GM19035 (cell line): Measurements from ENCODE around the gene FAM114A1.

Experiments
- ATAC-seq: cut with Tn5 transposase; IDR thresholded peaks from one replicate; pipeline ENCODE4 v1.9.1; 2021; ENCODE audit not compliant: unreplicated experiment

Gene FAM114A1

GRCh38 chr4:38867478-38868058 is at the start of gene FAM114A1:
TSS of gene FAM114A1 (plus strand) at chr4:38867806. CDS start at chr4:38878079, 10,273 bp downstream.
- peak; percentile 93 for ATAC-seq

- no peak for ATAC-seq
These were observed 49.1 kb upstream of the FAM114A1 start for GRCh38 chr4:38818441-38818976.

GRCh38 chr4:38819569-38819968 is 48.0 kb upstream of the FAM114A1 start:
- no peak for ATAC-seq

GRCh38 chr4:38820329-38821061 is 47.1 kb upstream of the FAM114A1 start:
- ATAC-seq = peak; percentile 49

GRCh38 chr4:38821739-38822138 is 45.9 kb upstream of the FAM114A1 start:
- ATAC-seq = no peak

- no peak for ATAC-seq
These were observed 44.8 kb upstream of the FAM114A1 start for GRCh38 chr4:38822748-38823303.

GRCh38 chr4:38823766-38824165 is 43.8 kb upstream of the FAM114A1 start:
- no peak for ATAC-seq

GRCh38 chr4:38829237-38829636 is 38.4 kb upstream of the FAM114A1 start:
- no peak for ATAC-seq

- no peak for ATAC-seq
These were observed 36.0 kb upstream of the FAM114A1 start for GRCh38 chr4:38831653-38832052.

- ATAC-seq = no peak
These were observed 35.4 kb upstream of the FAM114A1 start for GRCh38 chr4:38832206-38832605.

GRCh38 chr4:38832624-38833528 is 34.7 kb upstream of the FAM114A1 start:
- no peak for ATAC-seq

GRCh38 chr4:38834570-38834969 is 33.0 kb upstream of the FAM114A1 start:
- no peak for ATAC-seq

GRCh38 chr4:38837334-38837733 is 30.3 kb upstream of the FAM114A1 start:
- ATAC-seq = no peak

GRCh38 chr4:38837849-38838248 is 29.8 kb upstream of the FAM114A1 start:
- ATAC-seq = no peak

- no peak for ATAC-seq
These were observed 24.6 kb upstream of the FAM114A1 start for GRCh38 chr4:38842994-38843393.

GRCh38 chr4:38846015-38846414 is 21.6 kb upstream of the FAM114A1 start:
- ATAC-seq = no peak

- ATAC-seq = no peak
These were observed 12.1 kb upstream of the FAM114A1 start for GRCh38 chr4:38855466-38855865.

GRCh38 chr4:38856046-38856445 is 11.6 kb upstream of the FAM114A1 start:
- ATAC-seq = no peak

- peak; percentile 50 for ATAC-seq
These were observed 10.9 kb upstream of the FAM114A1 start, which contains the start of gene TLR6 for GRCh38 chr4:38856524-38857337. TSS of gene TLR6 (minus strand) at chr4:38856817. CDS start at chr4:38829473, 27,344 bp downstream.
